Astrocyte of the spinal cord (primary cell): Measurements from ENCODE around the gene RSU1.
"Not testable (repeated sequence)": the region's sequence is repeated elsewhere in the genome, so short reads cannot be mapped to it uniquely, and the experiment has no call there.

Experiments
- DNase-seq: peaks from one replicate; pipeline ENCODE4 v3.0.0; 2011; ENCODE audit warnings: low read depth, low spot score
- H3K4me3 ChIP-seq: 2 replicates; pipeline ENCODE4 v1.5.1; 2011; ENCODE audit warnings: low read depth, mild to moderate bottlenecking, low read length, moderate library complexity
- CTCF ChIP-seq: IDR thresholded peaks from 2 replicates; pipeline ENCODE4 v1.5.1; 2012; ENCODE audit warnings: low read depth, mild to moderate bottlenecking, low read length, inconsistent platforms
- in situ Hi-C: cut with HindIII; loops from 2 replicates; pipeline ENCODE4 v1.10.0; 2017; ENCODE audit warnings: low sequenced_read_pairs

The RSU1 gene

DNA sequence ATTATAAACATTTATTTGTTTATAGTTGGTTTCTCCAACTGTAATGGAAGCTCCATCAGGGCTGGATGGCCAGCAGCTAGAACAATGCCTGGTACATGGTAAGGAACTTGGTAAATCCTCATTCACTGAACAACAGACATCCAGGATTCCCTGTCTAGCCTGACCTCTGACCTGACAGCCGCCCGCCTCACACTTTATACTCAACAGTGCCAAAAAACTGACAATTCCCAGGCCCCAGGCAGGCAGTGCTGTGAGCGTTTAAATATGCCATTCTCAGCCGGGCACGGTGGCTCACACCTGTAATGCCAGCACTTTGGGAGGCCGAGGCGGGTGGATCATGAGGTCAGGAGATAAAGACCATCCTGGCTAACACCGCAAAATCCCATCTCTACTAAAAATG lies 55.9 kb downstream of the RSU1 start:
- no peak for TF ChIP-seq CTCF
- no peak overlapping the region for H3K4me3 ChIP-seq
- in situ Hi-C loops: no loop called here
- no peak for DNase-seq

DNA sequence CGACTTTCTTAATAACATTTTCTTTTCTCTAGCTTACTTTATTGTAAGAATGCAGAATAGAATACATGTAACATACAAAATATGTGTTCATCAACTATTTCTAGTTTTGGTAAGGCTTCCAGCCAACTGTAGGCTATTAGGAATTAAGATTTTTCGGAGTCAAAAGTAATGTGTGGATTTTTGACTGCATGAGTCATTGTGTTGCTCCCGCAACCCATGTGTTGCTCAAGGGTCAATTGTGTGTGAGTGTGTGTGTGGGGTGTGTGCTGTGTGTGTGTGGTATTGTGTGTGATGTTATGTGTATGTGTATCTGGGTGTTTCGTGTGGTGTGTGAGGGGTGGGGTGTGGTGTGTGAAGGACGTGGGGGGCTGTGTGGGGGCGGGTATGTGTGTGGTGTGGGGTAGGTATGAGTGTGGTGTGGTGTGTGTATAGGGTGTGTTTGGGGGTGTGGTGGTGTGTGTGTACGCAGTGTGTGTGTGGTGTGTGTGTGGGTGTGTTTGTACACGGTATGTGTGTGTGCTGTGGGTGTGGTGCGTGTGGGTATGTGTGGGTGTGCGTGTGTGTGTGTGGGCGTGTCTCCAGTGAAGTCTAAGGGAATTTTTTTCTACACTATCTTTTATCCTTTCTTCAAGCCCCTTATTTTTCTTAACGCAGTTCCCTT lies 60.5 kb downstream of the RSU1 start:
- TF ChIP-seq CTCF: no peak
- in situ Hi-C loops: no loop called here
- no peak overlapping the region for H3K4me3 ChIP-seq
- DNase-seq: peak; percentile 38

GRCh38 chr10:16754765-16755164 lies 62.5 kb downstream of the RSU1 start:
- H3K4me3 ChIP-seq: no peak overlapping the region
- in situ Hi-C loops: no loop called here
- TF ChIP-seq CTCF: no peak
- no peak for DNase-seq

DNA sequence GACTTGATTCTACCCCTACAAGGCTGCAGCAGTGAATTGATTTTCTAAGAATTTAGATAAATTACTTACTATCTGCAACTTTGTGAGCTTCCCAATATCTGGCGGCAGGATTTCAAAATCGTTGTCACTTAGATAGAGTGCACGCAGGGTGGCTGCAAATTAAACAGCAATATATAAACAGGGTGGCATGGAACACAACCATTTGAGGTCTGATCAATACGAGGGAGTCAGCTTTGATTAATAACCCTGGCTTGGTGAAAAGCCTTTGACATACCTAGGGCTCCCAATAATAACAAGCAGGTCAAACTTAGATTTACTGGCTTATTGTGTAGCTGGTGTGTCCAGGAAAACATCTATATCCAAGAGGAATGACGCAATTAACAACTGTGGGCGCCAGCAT lies 64.4 kb downstream of the RSU1 start:
- in situ Hi-C loops, DNase-seq, H3K4me3 ChIP-seq: not testable (repeated sequence)

DNA sequence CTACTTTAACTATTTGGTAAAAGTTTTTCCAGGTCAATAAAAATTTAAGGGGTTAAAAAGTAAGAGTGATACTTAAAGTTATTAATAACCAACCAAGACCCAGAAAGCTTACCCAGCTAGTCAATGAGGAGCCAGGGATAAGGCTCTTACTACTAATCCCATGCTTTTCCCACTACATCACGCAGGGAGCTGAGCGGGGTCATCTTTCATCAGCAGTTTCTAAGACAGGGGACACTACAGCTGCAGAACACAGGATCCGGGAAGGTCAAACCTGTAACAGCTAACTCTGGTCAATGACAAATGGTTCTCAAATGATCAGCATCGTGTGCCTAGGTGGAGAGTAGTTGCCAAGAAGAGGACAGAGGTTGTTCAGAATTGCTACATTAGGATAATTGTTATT lies 65.1 kb downstream of the RSU1 start:
- in situ Hi-C loops: no loop called here
- no peak overlapping the region for H3K4me3 ChIP-seq
- no peak for DNase-seq
- no peak for TF ChIP-seq CTCF

- H3K4me3 ChIP-seq: no peak overlapping the region
- DNase-seq: no peak
- no peak for TF ChIP-seq CTCF
- in situ Hi-C loops: no loop called here
These were observed 66.0 kb downstream of the RSU1 start for GRCh38 chr10:16751244-16751643.

DNA sequence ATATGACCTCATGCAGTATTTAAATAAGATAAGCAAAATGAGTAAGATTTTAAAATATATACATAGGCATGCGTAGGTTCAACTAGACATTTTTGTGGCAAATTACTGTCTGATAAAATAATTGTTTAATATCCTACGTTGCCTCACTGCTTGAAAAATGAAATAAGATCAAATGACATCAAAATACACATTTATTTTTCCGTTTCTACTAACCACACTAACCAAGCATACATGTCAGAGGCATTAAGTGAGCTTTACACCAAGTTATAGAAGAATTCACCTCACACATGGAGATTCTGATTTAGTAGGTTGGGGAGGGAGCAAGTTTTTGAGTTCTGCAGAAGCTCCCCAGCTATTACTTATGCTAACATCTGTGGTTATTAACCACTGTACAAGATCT lies 66.8 kb downstream of the RSU1 start:
- H3K4me3 ChIP-seq: no peak overlapping the region
- no peak for DNase-seq
- in situ Hi-C loops: no loop called here
- TF ChIP-seq CTCF: no peak
